ENCODE measurements around the gene CAPN3.

The CAPN3 gene

GRCh38 chr15:42453826-42454225 is 94.5 kb downstream of the CAPN3 start (continued):
- TF ChIP-seq ZBTB11 (tag by site-specific recombination; conservative IDR thresholded peaks at IDR 0.05; ENCODE audit: low read depth) = no peak
- TF ChIP-seq GLIS2 (tag by site-specific recombination; IDR thresholded peaks at IDR 0.05) = no peak
- no peak for TF ChIP-seq ZNF677 (tag by site-specific recombination; IDR thresholded peaks at IDR 0.05)
- TF ChIP-seq ZNF629 (tag by site-specific recombination; IDR thresholded peaks at IDR 0.05) = no peak
- no peak for TF ChIP-seq ZNF76 (tag by site-specific recombination; IDR thresholded peaks at IDR 0.05; ENCODE audit: borderline replicate concordance, low read depth)
- no peak for TF ChIP-seq ZNF777 (tag by site-specific recombination; IDR thresholded peaks at IDR 0.05; ENCODE audit: borderline replicate concordance)
- TF ChIP-seq ZNF514 (tag by site-specific recombination; IDR thresholded peaks at IDR 0.05) = no peak
- TF ChIP-seq ZNF248 (tag by site-specific recombination; IDR thresholded peaks at IDR 0.05) = no peak
- TF ChIP-seq ZNF544 (tag by site-specific recombination; IDR thresholded peaks at IDR 0.05) = no peak
- no peak for TF ChIP-seq ZNF555 (tag by site-specific recombination; conservative IDR thresholded peaks at IDR 0.05)
- TF ChIP-seq ZNF518A (tag by site-specific recombination; conservative IDR thresholded peaks at IDR 0.05; ENCODE audit: low read depth) = no peak

- no peak overlapping the region for H3K27ac ChIP-seq (ENCODE audit: extremely low read depth, low read depth, low read length)
- TF ChIP-seq ZNF2 (tag by site-specific recombination; IDR thresholded peaks at IDR 0.05) (no peak), ZNF202 (tag by site-specific recombination; IDR thresholded peaks at IDR 0.05; ENCODE audit: borderline replicate concordance) (no peak), ATF2 (tag by site-specific recombination; IDR thresholded peaks at IDR 0.05; ENCODE audit: low read depth) (no peak), ZNF280C (tag by site-specific recombination; IDR thresholded peaks at IDR 0.05) (no peak), TSHZ1 (tag by site-specific recombination; IDR thresholded peaks at IDR 0.05; ENCODE audit: borderline replicate concordance) (no peak), ZNF146 (tag by site-specific recombination; IDR thresholded peaks at IDR 0.05) (no peak), ZIC2 (tag by site-specific recombination; IDR thresholded peaks at IDR 0.05) (no peak), SCRT1 (tag by site-specific recombination; IDR thresholded peaks at IDR 0.05; ENCODE audit: borderline replicate concordance) (no peak), RBAK (tag by site-specific recombination; IDR thresholded peaks at IDR 0.05) (no peak), OSR2 (tag by site-specific recombination; IDR thresholded peaks at IDR 0.05) (no peak), PRDM1 (tag by site-specific recombination; IDR thresholded peaks at IDR 0.05) (no peak)
These were observed 97.2 kb downstream of the CAPN3 start for GRCh38 chr15:42456531-42456930.

More at GRCh38 chr15:42456531-42456930, 97.2 kb downstream of the CAPN3 start:
- no peaks in the 10 kb centered on the region for H3K4me1 ChIP-seq (ENCODE audit: control insufficient read depth, insufficient read depth, low read length)
- POLR2A ChIA-PET = interaction anchor here (0.7 kb wide), 1 partner anchor 49 kb away, joined by 5 read pairs; no protein-coding TSS in a partner anchor
- H3K36me3 ChIP-seq (ENCODE audit: control insufficient read depth in 2 of 2, insufficient read depth in 1 of 2, low read length in 2 of 2) = peaks cover 3 to 7% of the 10 kb centered on the region in 2 experiments; a peak in 2 of 3 replicates
- CTCF ChIA-PET = no interaction called here
- no peak overlapping the region for H3K4me3 ChIP-seq (ENCODE audit: low read depth, low read length)
- no peaks in the 10 kb centered on the region for H3K9me3 ChIP-seq (ENCODE audit: control insufficient read depth, insufficient read depth, low read depth, low read length)

All from HEK293 (cell line).